HepG2 (cell line): Measurements from ENCODE around the gene EIF4G1. TPM values are rescaled to one million over a fixed set of nuclear protein-coding genes. Genes with fewer than 3 reads are reported as not detected.
A peak's percentile ranks its signal among the peaks of the same experiment; 100 is the strongest.

Experiments
- CENPT ChIP-seq: sonication (generic); formaldehyde crosslinking; IDR thresholded peaks from 2 replicates; pipeline ENCODE4 v1.8.0; 2022; ENCODE audit warnings: low read depth, mild to moderate bottlenecking, moderate library complexity, missing genetic modification reagents
- EEA1 ChIP-seq: sonication (generic); formaldehyde crosslinking; IDR thresholded peaks from 2 replicates; pipeline ENCODE4 v1.5.1; 2020; ENCODE audit warnings: mild to moderate bottlenecking, missing genetic modification reagents, borderline replicate concordance
- GFI1 ChIP-seq: sonication (generic); formaldehyde crosslinking; IDR thresholded peaks from 2 replicates; pipeline ENCODE4 v1.5.0; 2020; ENCODE audit warnings: missing genetic modification reagents, mild to moderate bottlenecking, borderline replicate concordance
- IRF2 ChIP-seq: IDR thresholded peaks from 2 replicates; pipeline ENCODE4 v1.6.1; 2018; ENCODE audit warnings: missing genetic modification reagents, missing compliant biosample characterization
- KAT7 ChIP-seq: IDR thresholded peaks from 2 replicates; pipeline ENCODE4 v1.6.1; 2018; ENCODE audit warnings: borderline replicate concordance, missing compliant biosample characterization
- MXD4 ChIP-seq: IDR thresholded peaks from 2 replicates; pipeline ENCODE4 v1.6.1; 2016; ENCODE audit warnings: mild to moderate bottlenecking, missing biosample characterization, missing genetic modification reagents
- NAIF1 ChIP-seq: sonication (generic); formaldehyde crosslinking; IDR thresholded peaks from 2 replicates; pipeline ENCODE4 v1.5.0; 2020; ENCODE audit warnings: mild to moderate bottlenecking, missing genetic modification reagents, borderline replicate concordance
- NKX3-1 ChIP-seq: sonication (generic); formaldehyde crosslinking; IDR thresholded peaks from 2 replicates; pipeline ENCODE4 v1.5.0; 2020; ENCODE audit warnings: missing genetic modification reagents
- ZNF33A ChIP-seq: sonication (generic); formaldehyde crosslinking; IDR thresholded peaks from 2 replicates; pipeline ENCODE4 v1.5.1; 2020; ENCODE audit warnings: missing genetic modification reagents, mild to moderate bottlenecking, moderate library complexity, borderline replicate concordance
- ZNF383 ChIP-seq: sonication (generic); formaldehyde crosslinking; IDR thresholded peaks from 2 replicates; pipeline ENCODE4 v1.4.0; 2020; ENCODE audit warnings: missing genetic modification reagents, mild to moderate bottlenecking, borderline replicate concordance
- ZNF605 ChIP-seq: sonication (generic); formaldehyde crosslinking; IDR thresholded peaks from 2 replicates; pipeline ENCODE4 v1.8.0; 2022; ENCODE audit warnings: mild to moderate bottlenecking, missing genetic modification reagents
- polyA plus RNA-seq, 8 experiments: library from polyadenylated mRNA; depleted of rRNA in 3 of 8; stranded (reverse) in 7 of 8; unstranded in 1 of 8; fragments of >200 nt; fragmentation: Illumina TruSeq in 4 of 8; extraction: Trizol in 4 of 8; gene quantifications; 2 replicates each; pipeline versions ENCODE4 v1.2.1 to v1.2.3, GENCODE V29; 2011 to 2016; ENCODE audit warnings: low read depth in 4 of 8, missing spikeins in 1 of 8, mixed read lengths in 1 of 8; ENCODE audit not compliant: insufficient read depth in 1 of 8
- total RNA-seq, 5 experiments: library from RNA; depleted of rRNA; stranded (reverse); fragments of >200 nt; fragmentation: Illumina TruSeq; extraction: Trizol; gene quantifications; 2 replicates each; pipeline ENCODE4 v1.2.3, GENCODE V29; 2016; ENCODE audit warnings: low read depth in 1 of 5
- TF ChIP-seq, protein P1 (sequence below): sonication (generic); formaldehyde crosslinking; IDR thresholded peaks from 2 replicates; pipeline ENCODE4 v1.5.1; 2020; ENCODE audit warnings: mild to moderate bottlenecking, missing genetic modification reagents, borderline replicate concordance
- TF ChIP-seq, protein P2 (sequence below): IDR thresholded peaks from 2 replicates; pipeline ENCODE4 v1.6.1; 2016; ENCODE audit warnings: missing genetic modification reagents, missing compliant biosample characterization
- TF ChIP-seq, protein P3 (sequence below): sonication (generic); formaldehyde crosslinking; IDR thresholded peaks from 2 replicates; pipeline ENCODE4 v1.8.1; 2022; ENCODE audit warnings: mild to moderate bottlenecking, missing genetic modification reagents
- TF ChIP-seq, protein P4 (sequence below): fragments of 450-650 bp; IDR thresholded peaks from 2 replicates; pipeline ENCODE4 v1.6.1; 2016
- TF ChIP-seq, protein P5 (sequence below): sonication (generic); formaldehyde crosslinking; IDR thresholded peaks from 2 replicates; pipeline ENCODE4 v1.9.0; 2021; ENCODE audit warnings: missing genetic modification reagents, borderline replicate concordance
- TF ChIP-seq, protein P6 (sequence below): sonication (generic); formaldehyde crosslinking; IDR thresholded peaks from 2 replicates; pipeline ENCODE4 v1.4.0; 2020; ENCODE audit warnings: missing genetic modification reagents
- TF ChIP-seq, protein P7 (sequence below): IDR thresholded peaks from 2 replicates; pipeline ENCODE4 v1.6.1; 2016; ENCODE audit warnings: missing biosample characterization, missing genetic modification reagents, low read depth
- TF ChIP-seq, protein P8 (sequence below): sonication (generic); formaldehyde crosslinking; IDR thresholded peaks from 2 replicates; pipeline ENCODE4 v1.4.0; 2020; ENCODE audit warnings: mild to moderate bottlenecking, missing genetic modification reagents

EIF4G1 gene
- total and polyA plus RNA-seq, 2 of the 13 experiments (the other 11 are each of a cell fraction or from before 2014, with no cell fraction given) = 208 to 213 TPM

DNA sequence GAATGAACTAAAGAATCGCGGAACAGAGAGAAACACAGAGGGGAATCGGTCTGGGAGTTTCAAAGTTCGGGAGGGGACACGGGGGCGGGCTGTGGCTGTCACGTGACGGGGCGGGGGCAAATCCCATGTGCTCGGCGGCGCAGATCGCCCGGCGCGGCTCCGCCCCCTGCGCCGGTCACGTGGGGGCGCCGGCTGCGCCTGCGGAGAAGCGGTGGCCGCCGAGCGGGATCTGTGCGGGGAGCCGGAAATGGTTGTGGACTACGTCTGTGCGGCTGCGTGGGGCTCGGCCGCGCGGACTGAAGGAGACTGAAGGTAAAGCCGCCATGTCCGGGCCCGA, at the start of gene EIF4G1 (continued):
- TF ChIP-seq, protein P1, sequence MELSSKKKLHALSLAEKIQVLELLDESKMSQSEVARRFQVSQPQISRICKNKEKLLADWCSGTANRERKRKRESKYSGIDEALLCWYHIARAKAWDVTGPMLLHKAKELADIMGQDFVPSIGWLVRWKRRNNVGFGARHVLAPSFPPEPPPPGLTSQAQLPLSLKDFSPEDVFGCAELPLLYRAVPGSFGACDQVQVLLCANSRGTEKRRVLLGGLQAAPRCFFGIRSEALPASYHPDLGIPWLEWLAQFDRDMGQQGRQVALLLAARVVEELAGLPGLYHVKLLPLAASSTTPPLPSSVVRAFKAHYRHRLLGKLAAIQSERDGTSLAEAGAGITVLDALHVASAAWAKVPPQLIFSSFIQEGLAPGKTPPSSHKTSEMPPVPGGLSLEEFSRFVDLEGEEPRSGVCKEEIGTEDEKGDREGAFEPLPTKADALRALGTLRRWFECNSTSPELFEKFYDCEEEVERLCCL (CRISPR knock-in tag) = no peak
- TF ChIP-seq, protein P2, sequence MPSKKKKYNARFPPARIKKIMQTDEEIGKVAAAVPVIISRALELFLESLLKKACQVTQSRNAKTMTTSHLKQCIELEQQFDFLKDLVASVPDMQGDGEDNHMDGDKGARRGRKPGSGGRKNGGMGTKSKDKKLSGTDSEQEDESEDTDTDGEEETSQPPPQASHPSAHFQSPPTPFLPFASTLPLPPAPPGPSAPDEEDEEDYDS (CRISPR knock-in tag) = peak; percentile 44; the same call in 1 of the 2 replicates
- TF ChIP-seq EEA1 (CRISPR knock-in tag) (no peak), NAIF1 (no peak), ZNF33A (CRISPR knock-in tag) (no peak), CENPT (no peak), ZNF605 (CRISPR knock-in tag) (no peak), GFI1 (CRISPR knock-in tag) (no peak), NKX3-1 (CRISPR knock-in tag) (no peak), KAT7 (CRISPR knock-in tag) (no peak), ZNF383 (CRISPR knock-in tag) (no peak), IRF2 (CRISPR knock-in tag) (no peak), MXD4 (no peak)
- TF ChIP-seq, protein P3, sequence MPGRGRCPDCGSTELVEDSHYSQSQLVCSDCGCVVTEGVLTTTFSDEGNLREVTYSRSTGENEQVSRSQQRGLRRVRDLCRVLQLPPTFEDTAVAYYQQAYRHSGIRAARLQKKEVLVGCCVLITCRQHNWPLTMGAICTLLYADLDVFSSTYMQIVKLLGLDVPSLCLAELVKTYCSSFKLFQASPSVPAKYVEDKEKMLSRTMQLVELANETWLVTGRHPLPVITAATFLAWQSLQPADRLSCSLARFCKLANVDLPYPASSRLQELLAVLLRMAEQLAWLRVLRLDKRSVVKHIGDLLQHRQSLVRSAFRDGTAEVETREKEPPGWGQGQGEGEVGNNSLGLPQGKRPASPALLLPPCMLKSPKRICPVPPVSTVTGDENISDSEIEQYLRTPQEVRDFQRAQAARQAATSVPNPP (CRISPR knock-in tag) = no peak
- TF ChIP-seq, protein P4, sequence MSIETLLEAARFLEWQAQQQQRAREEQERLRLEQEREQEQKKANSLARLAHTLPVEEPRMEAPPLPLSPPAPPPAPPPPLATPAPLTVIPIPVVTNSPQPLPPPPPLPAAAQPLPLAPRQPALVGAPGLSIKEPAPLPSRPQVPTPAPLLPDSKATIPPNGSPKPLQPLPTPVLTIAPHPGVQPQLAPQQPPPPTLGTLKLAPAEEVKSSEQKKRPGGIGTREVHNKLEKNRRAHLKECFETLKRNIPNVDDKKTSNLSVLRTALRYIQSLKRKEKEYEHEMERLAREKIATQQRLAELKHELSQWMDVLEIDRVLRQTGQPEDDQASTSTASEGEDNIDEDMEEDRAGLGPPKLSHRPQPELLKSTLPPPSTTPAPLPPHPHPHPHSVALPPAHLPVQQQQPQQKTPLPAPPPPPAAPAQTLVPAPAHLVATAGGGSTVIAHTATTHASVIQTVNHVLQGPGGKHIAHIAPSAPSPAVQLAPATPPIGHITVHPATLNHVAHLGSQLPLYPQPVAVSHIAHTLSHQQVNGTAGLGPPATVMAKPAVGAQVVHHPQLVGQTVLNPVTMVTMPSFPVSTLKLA = peak; percentile 89
- TF ChIP-seq, protein P5, sequence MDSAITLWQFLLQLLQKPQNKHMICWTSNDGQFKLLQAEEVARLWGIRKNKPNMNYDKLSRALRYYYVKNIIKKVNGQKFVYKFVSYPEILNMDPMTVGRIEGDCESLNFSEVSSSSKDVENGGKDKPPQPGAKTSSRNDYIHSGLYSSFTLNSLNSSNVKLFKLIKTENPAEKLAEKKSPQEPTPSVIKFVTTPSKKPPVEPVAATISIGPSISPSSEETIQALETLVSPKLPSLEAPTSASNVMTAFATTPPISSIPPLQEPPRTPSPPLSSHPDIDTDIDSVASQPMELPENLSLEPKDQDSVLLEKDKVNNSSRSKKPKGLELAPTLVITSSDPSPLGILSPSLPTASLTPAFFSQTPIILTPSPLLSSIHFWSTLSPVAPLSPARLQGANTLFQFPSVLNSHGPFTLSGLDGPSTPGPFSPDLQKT (CRISPR knock-in tag) = no peak
- TF ChIP-seq, protein P6, sequence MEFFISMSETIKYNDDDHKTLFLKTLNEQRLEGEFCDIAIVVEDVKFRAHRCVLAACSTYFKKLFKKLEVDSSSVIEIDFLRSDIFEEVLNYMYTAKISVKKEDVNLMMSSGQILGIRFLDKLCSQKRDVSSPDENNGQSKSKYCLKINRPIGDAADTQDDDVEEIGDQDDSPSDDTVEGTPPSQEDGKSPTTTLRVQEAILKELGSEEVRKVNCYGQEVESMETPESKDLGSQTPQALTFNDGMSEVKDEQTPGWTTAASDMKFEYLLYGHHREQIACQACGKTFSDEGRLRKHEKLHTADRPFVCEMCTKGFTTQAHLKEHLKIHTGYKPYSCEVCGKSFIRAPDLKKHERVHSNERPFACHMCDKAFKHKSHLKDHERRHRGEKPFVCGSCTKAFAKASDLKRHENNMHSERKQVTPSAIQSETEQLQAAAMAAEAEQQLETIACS (CRISPR knock-in tag) = no peak
- TF ChIP-seq, protein P7, sequence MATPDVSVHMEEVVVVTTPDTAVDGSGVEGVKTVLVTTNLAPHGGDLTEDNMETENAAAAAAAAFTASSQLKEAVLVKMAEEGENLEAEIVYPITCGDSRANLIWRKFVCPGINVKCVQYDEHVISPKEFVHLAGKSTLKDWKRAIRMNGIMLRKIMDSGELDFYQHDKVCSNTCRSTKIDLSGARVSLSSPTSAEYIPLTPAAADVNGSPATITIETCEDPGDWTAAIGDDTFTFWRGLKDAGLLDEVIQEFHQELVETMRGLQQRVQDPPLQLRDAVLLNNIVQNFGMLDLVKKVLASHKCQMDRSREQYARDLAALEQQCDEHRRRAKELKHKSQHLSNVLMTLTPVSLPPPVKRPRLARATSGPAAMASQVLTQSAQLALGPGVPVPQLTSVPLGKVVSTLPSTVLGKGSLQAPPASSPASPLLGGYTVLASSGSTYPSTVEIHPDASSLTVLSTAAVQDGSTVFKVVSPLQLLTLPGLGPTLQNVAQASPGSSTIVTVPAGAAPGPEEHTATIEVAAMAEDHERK (CRISPR knock-in tag) = peak; percentile 67
- TF ChIP-seq, protein P8, sequence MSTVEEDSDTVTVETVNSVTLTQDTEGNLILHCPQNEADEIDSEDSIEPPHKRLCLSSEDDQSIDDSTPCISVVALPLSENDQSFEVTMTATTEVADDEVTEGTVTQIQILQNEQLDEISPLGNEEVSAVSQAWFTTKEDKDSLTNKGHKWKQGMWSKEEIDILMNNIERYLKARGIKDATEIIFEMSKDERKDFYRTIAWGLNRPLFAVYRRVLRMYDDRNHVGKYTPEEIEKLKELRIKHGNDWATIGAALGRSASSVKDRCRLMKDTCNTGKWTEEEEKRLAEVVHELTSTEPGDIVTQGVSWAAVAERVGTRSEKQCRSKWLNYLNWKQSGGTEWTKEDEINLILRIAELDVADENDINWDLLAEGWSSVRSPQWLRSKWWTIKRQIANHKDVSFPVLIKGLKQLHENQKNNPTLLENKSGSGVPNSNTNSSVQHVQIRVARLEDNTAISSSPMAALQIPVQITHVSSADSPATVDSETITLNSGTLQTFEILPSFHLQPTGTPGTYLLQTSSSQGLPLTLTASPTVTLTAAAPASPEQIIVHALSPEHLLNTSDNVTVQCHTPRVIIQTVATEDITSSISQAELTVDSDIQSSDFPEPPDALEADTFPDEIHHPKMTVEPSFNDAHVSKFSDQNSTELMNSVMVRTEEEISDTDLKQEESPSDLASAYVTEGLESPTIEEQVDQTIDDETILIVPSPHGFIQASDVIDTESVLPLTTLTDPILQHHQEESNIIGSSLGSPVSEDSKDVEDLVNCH (CRISPR knock-in tag) = no peak
